Lower leg skin (tissue), 3 donors: Measurements from ENCODE around the gene RASSF1.

Source experiments
- POLR2A ChIP-seq, 2 donors: fragments of 450-650 bp; IDR thresholded peaks; one replicate each; pipeline ENCODE4 v1.6.1; 2016 to 2017; ENCODE audit warnings: antibody characterized with exemption in 2 of 2, mild to moderate bottlenecking in 1 of 2, moderate library complexity in 1 of 2
- TF ChIP-seq, protein P1 (sequence below), 3 donors: fragments of 450-650 bp; IDR thresholded peaks; one replicate each; pipeline ENCODE4 v1.5.1; 2016; ENCODE audit warnings: antibody characterized with exemption in 3 of 3, mild to moderate bottlenecking in 3 of 3, moderate library complexity in 2 of 3

DNA sequence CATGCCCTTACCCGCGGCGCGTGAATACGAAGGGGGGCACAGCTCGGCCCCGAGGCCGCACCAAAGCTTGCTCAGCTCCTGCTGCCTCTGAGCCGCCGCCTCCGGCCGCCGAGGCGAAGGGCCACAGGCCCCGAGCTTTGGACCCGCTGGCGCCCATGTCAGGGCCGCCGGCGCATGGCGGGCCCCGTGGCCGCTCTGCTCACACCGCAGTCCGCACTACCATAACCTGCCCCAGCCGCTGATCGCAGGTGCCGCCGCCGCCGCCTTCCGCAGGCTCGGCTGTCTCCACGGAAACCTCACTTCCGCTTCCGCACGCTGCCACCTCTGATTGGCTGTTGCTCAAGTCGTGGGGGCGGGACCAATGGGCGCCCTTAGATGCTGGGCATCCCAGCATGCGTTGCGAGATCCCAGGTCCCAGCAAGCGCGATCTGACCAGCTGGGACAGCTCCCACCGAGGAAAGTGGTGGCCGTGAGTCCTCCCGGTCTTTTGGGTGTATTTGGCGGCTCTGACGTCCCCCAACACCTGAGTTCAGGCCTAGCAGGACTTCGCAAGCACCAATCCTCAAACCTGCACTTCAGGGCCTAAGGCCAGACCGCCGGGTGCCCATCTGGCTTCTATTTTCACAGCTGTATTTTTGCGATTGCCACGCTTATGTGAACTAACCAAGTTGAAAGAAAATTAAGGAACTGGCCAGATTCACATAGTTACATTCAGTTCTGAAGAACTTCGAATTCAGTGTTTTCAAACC lies 12.5 kb downstream of the RASSF1 start, which contains the start of gene TUSC2:
- TF ChIP-seq, protein P1, sequence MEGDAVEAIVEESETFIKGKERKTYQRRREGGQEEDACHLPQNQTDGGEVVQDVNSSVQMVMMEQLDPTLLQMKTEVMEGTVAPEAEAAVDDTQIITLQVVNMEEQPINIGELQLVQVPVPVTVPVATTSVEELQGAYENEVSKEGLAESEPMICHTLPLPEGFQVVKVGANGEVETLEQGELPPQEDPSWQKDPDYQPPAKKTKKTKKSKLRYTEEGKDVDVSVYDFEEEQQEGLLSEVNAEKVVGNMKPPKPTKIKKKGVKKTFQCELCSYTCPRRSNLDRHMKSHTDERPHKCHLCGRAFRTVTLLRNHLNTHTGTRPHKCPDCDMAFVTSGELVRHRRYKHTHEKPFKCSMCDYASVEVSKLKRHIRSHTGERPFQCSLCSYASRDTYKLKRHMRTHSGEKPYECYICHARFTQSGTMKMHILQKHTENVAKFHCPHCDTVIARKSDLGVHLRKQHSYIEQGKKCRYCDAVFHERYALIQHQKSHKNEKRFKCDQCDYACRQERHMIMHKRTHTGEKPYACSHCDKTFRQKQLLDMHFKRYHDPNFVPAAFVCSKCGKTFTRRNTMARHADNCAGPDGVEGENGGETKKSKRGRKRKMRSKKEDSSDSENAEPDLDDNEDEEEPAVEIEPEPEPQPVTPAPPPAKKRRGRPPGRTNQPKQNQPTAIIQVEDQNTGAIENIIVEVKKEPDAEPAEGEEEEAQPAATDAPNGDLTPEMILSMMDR (IDR thresholded peaks at IDR 0.05) = no peak
- TF ChIP-seq POLR2A (IDR thresholded peaks at IDR 0.05) = no peak
